ENCODE results near the gene GNS.

GRCh38 chr12:64806173-64806572, 47.0 kb upstream of the GNS start:
- TF ChIP-seq POLR2A (IDR thresholded peaks at IDR 0.05; ENCODE audit: low read depth, low read length) (no peak), CTCF (IDR thresholded peaks at IDR 0.05; ENCODE audit: extremely low read depth in 1 of 2, insufficient read depth in 1 of 2, low read depth in 1 of 2, low read length in 2 of 2) (no peak), EZH2 (IDR thresholded peaks at IDR 0.05; ENCODE audit: borderline replicate concordance, low read depth, low read length, severe bottlenecking) (no peak), MAX (IDR thresholded peaks at IDR 0.05; ENCODE audit: insufficient read depth, insufficient read length) (no peak), POLR2AphosphoS5 (IDR thresholded peaks at IDR 0.05; ENCODE audit: insufficient read depth, low read depth, low read length) (no peak), MYC (IDR thresholded peaks at IDR 0.05; ENCODE audit: low read depth, low read length) (no peak), FOS (IDR thresholded peaks at IDR 0.05; ENCODE audit: borderline replicate concordance, insufficient read depth, low read length) (no peak)

All from endothelial cell of umbilical vein (primary cell).